SJCRH30 (cell line): Measurements from ENCODE around the gene GOLGA7B. TPM values are rescaled to one million over a fixed set of nuclear protein-coding genes. Genes with fewer than 3 reads are reported as not detected.

Experiments
- DNase-seq, 2 experiments: peaks; one replicate each; pipeline ENCODE4 v3.0.0-alpha.2; 2015 to 2020
- H3K27ac ChIP-seq: fragments of 250-450 bp; sonication (Bioruptor Pico); 2 replicates; pipeline ENCODE4 v1.5.1; 2020; ENCODE audit warnings: mild to moderate bottlenecking, moderate library complexity
- H3K27me3 ChIP-seq: fragments of 250-450 bp; sonication (Bioruptor Pico); 2 replicates; pipeline ENCODE4 v1.5.1; 2020; ENCODE audit warnings: mild to moderate bottlenecking, moderate library complexity
- H3K36me3 ChIP-seq: fragments of 250-450 bp; sonication (Bioruptor Pico); 2 replicates; pipeline ENCODE4 v1.5.1; 2020; ENCODE audit warnings: mild to moderate bottlenecking, moderate library complexity
- H3K4me1 ChIP-seq: fragments of 250-450 bp; sonication (Bioruptor Pico); 2 replicates; pipeline ENCODE4 v1.5.1; 2020; ENCODE audit warnings: mild to moderate bottlenecking, moderate library complexity
- H3K4me3 ChIP-seq: fragments of 250-450 bp; sonication (Bioruptor Pico); 2 replicates; pipeline ENCODE4 v1.5.1; 2020; ENCODE audit warnings: mild to moderate bottlenecking, moderate library complexity
- H3K9me3 ChIP-seq: fragments of 250-450 bp; sonication (Bioruptor Pico); replicated peaks from 2 replicates; pipeline ENCODE4 v1.5.1; 2020; ENCODE audit warnings: mild to moderate bottlenecking, moderate library complexity
- total RNA-seq: library from RNA; depleted of rRNA; stranded (reverse); fragments of >200 nt; shearing (Covaris generic); gene quantifications from 2 replicates; pipeline ENCODE4 v1.2.3, GENCODE V29; 2014; rRNA removed

The GOLGA7B gene
- total RNA-seq, result 0.35 and 0.93 TPM in 2 replicates

GRCh38 chr10:97849687-97850402 lies at the start of gene GOLGA7B:
GOLGA7B (plus strand) TSS chr10:97849843; CDS start chr10:97850304, 461 bp downstream.
- Histone ChIP-seq H3K27ac (no peak within 1 kb of the TSS), H3K4me1 (peaks cover 4% of the 10 kb centered on the region; the same call in 1 of the 2 replicates), H3K9me3 (no peaks in the 10 kb centered on the region), H3K36me3 (no peaks in the 10 kb centered on the region), H3K4me3 (peak within 1 kb of the TSS; percentile 50), H3K27me3 (no peaks in the 10 kb centered on the region)
- peak; percentile 45 to 75 for DNase-seq

- Histone ChIP-seq H3K9me3 (peaks cover 13% of the 10 kb centered on the region), H3K36me3 (no peaks in the 10 kb centered on the region), H3K4me1 (peaks cover 15% of the 10 kb centered on the region), H3K4me3 (no peak overlapping the region), H3K27ac (no peak overlapping the region), H3K27me3 (no peaks in the 10 kb centered on the region)
- no peak for DNase-seq
Measured at GRCh38 chr10:97800474-97800873, 49.2 kb upstream of the GOLGA7B start.

GRCh38 chr10:97801422-97801821 lies 48.2 kb upstream of the GOLGA7B start:
- Histone ChIP-seq H3K4me3 (no peak overlapping the region), H3K36me3 (no peaks in the 10 kb centered on the region), H3K27ac (no peak overlapping the region), H3K4me1 (peaks cover 24% of the 10 kb centered on the region), H3K9me3 (peaks cover 13% of the 10 kb centered on the region), H3K27me3 (no peaks in the 10 kb centered on the region)
- no peak for DNase-seq

GRCh38 chr10:97805096-97805884 lies 44.4 kb upstream of the GOLGA7B start:
- no peaks in the 10 kb centered on the region for H3K9me3 ChIP-seq
- DNase-seq, result peak; percentile 94 to 96

GRCh38 chr10:97805949-97806348 lies 43.7 kb upstream of the GOLGA7B start:
- H3K4me1 ChIP-seq, result peaks cover 28% of the 10 kb centered on the region
- H3K9me3 ChIP-seq, result no peaks in the 10 kb centered on the region
- no peaks in the 10 kb centered on the region for H3K27me3 ChIP-seq
- no peak overlapping the region for H3K27ac ChIP-seq
- no peak for DNase-seq
- no peaks in the 10 kb centered on the region for H3K36me3 ChIP-seq
- H3K4me3 ChIP-seq, result no peak overlapping the region

More at GRCh38 chr10:97805096-97805884, 44.4 kb upstream of the GOLGA7B start:
- Histone ChIP-seq H3K4me3 (no peak overlapping the region), H3K27ac (peak overlapping the region; percentile 51), H3K4me1 (peaks cover 26% of the 10 kb centered on the region), H3K36me3 (no peaks in the 10 kb centered on the region), H3K27me3 (no peaks in the 10 kb centered on the region)

- Histone ChIP-seq H3K4me3 (no peak overlapping the region), H3K27me3 (no peaks in the 10 kb centered on the region), H3K27ac (no peak overlapping the region), H3K9me3 (no peaks in the 10 kb centered on the region), H3K4me1 (peaks cover 21% of the 10 kb centered on the region), H3K36me3 (no peaks in the 10 kb centered on the region)
- DNase-seq, result no peak
Measured at GRCh38 chr10:97810446-97810845, 39.2 kb upstream of the GOLGA7B start.

GRCh38 chr10:97811958-97812357 lies 37.7 kb upstream of the GOLGA7B start:
- Histone ChIP-seq H3K27me3 (no peaks in the 10 kb centered on the region), H3K27ac (no peak overlapping the region), H3K36me3 (no peaks in the 10 kb centered on the region), H3K9me3 (no peaks in the 10 kb centered on the region), H3K4me3 (no peak overlapping the region), H3K4me1 (peaks cover 12% of the 10 kb centered on the region; the same call in 1 of the 2 replicates)
- DNase-seq, result no peak

- H3K4me3 ChIP-seq, result no peak overlapping the region
- H3K36me3 ChIP-seq, result no peaks in the 10 kb centered on the region
- H3K27me3 ChIP-seq, result no peaks in the 10 kb centered on the region
- H3K4me1 ChIP-seq, result peaks cover 12% of the 10 kb centered on the region; the same call in 1 of the 2 replicates
- H3K9me3 ChIP-seq, result no peaks in the 10 kb centered on the region
- DNase-seq, result no peak
- no peak overlapping the region for H3K27ac ChIP-seq
Measured at GRCh38 chr10:97812696-97813095, 36.9 kb upstream of the GOLGA7B start.

GRCh38 chr10:97813311-97813710 lies 36.3 kb upstream of the GOLGA7B start:
- Histone ChIP-seq H3K27me3 (no peaks in the 10 kb centered on the region), H3K36me3 (no peaks in the 10 kb centered on the region), H3K4me1 (peaks cover 12% of the 10 kb centered on the region; the same call in 1 of the 2 replicates), H3K27ac (no peak overlapping the region), H3K9me3 (no peaks in the 10 kb centered on the region), H3K4me3 (no peak overlapping the region)
- no peak for DNase-seq

- no peak overlapping the region for H3K4me3 ChIP-seq
- H3K27ac ChIP-seq, result no peak overlapping the region; the same call in 1 of the 2 replicates
- H3K4me1 ChIP-seq, result peaks cover 12% of the 10 kb centered on the region; the same call in 1 of the 2 replicates
- H3K9me3 ChIP-seq, result no peaks in the 10 kb centered on the region
- no peaks in the 10 kb centered on the region for H3K27me3 ChIP-seq
- DNase-seq, result no peak
- H3K36me3 ChIP-seq, result no peaks in the 10 kb centered on the region
Measured at GRCh38 chr10:97814996-97815395, 34.6 kb upstream of the GOLGA7B start.

- H3K27ac ChIP-seq, result no peak overlapping the region
- no peaks in the 10 kb centered on the region for H3K27me3 ChIP-seq
- H3K9me3 ChIP-seq, result no peaks in the 10 kb centered on the region
- no peak for DNase-seq
- no peak overlapping the region for H3K4me3 ChIP-seq
- H3K4me1 ChIP-seq, result peaks cover 8% of the 10 kb centered on the region; the same call in 1 of the 2 replicates
- H3K36me3 ChIP-seq, result no peaks in the 10 kb centered on the region
Measured at GRCh38 chr10:97816609-97817008, 33.0 kb upstream of the GOLGA7B start.

- DNase-seq, result no peak
- no peaks in the 10 kb centered on the region for H3K9me3 ChIP-seq
- peaks cover 6% of the 10 kb centered on the region for H3K4me1 ChIP-seq
- no peak overlapping the region for H3K4me3 ChIP-seq
- no peaks in the 10 kb centered on the region for H3K27me3 ChIP-seq
- no peak overlapping the region for H3K27ac ChIP-seq
- H3K36me3 ChIP-seq, result no peaks in the 10 kb centered on the region
Measured at GRCh38 chr10:97818572-97818971, 31.1 kb upstream of the GOLGA7B start.

- Histone ChIP-seq H3K36me3 (no peaks in the 10 kb centered on the region), H3K27me3 (no peaks in the 10 kb centered on the region), H3K27ac (no peak overlapping the region), H3K9me3 (no peaks in the 10 kb centered on the region), H3K4me1 (peaks cover 3% of the 10 kb centered on the region), H3K4me3 (no peak overlapping the region)
- DNase-seq, result no peak
Measured at GRCh38 chr10:97820096-97820704, 29.4 kb upstream of the GOLGA7B start.

- Histone ChIP-seq H3K27ac (no peak overlapping the region), H3K4me1 (peaks cover 3% of the 10 kb centered on the region; the same call in 1 of the 2 replicates), H3K9me3 (no peaks in the 10 kb centered on the region), H3K27me3 (no peaks in the 10 kb centered on the region), H3K4me3 (no peak overlapping the region), H3K36me3 (no peaks in the 10 kb centered on the region)
- DNase-seq, result no peak
Measured at GRCh38 chr10:97821308-97822038, 28.2 kb upstream of the GOLGA7B start.
